ENCODE results near the gene YJU2. TPM values are rescaled to one million over a fixed set of nuclear protein-coding genes. Genes with fewer than 3 reads are reported as not detected.

YJU2 gene
- total RNA-seq, 1 experiment from 2014 or later, result 26.9 TPM

DNA sequence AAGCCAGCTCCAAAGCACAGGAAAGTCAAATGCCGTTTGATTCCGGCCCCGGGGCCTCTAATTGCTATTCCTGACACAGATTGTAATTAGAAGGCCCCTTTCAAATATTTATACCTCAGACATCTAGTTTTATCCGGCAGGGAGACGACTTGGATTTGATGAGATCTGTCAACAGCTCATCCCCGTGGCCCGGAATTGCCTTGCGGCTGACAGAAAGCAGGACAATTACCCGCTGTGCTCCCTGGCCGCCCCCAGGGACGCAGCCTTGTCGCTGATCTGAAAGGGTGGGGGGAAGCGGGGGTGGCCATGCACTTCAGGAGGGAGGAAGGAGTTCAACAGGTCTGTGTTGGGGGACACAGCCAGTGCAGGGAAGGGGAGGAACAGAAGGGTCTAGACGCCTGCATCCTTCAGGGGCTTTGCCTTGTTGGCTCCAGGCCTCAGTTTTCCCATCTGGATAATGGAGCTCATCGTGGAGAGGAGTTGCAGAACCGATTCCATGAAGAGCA is 30.4 kb downstream of the YJU2 start:
- H3K79me2 ChIP-seq (ENCODE audit: insufficient read depth, low read length), result no peaks in the 10 kb centered on the region
- no peak overlapping the region for H3K27ac ChIP-seq (ENCODE audit: low read depth, low read length)
- DNase-seq (ENCODE audit: low read depth, low spot score), result no peak
- no peaks in the 10 kb centered on the region for H3K9me3 ChIP-seq (ENCODE audit: control insufficient read depth in 1 of 2, insufficient read depth in 1 of 2, low read depth in 1 of 2, low read length in 2 of 2)
- ChIA-PET RAD21 (ENCODE audit: low non-redundant PET in 1 of 2, low total read pairs in 2 of 2, uncharacterized antibody in 2 of 2, unreplicated experiment in 2 of 2) (no interaction called here), POLR2A (no interaction called here), CTCF (interaction anchor here (1.5 kb wide), 1 partner anchor 10 kb away, joined by 10 read pairs; no protein-coding TSS in a partner anchor)
- H3K4me3 ChIP-seq (replicated peaks in 1 of 2; ENCODE audit: low read depth in 1 of 2, low read length in 2 of 2), result no peak overlapping the region
- TF ChIP-seq FOSL1 (IDR thresholded peaks at IDR 0.05; ENCODE audit: low read depth) (no peak), EZH2 (IDR thresholded peaks at IDR 0.05) (no peak), ELF1 (IDR thresholded peaks at IDR 0.05; ENCODE audit: borderline replicate concordance, low read depth) (no peak), TCF7L2 (IDR thresholded peaks at IDR 0.05; ENCODE audit: borderline replicate concordance, extremely low read depth, insufficient read depth, insufficient read length) (no peak), POLR2A (IDR thresholded peaks at IDR 0.05; ENCODE audit: borderline replicate concordance, extremely low read depth, insufficient read depth, insufficient read length) (no peak), SP1 (IDR thresholded peaks at IDR 0.05; ENCODE audit: low read depth) (no peak), SIN3A (IDR thresholded peaks at IDR 0.05; ENCODE audit: low read depth) (no peak)
- TF ChIP-seq, protein P1, sequence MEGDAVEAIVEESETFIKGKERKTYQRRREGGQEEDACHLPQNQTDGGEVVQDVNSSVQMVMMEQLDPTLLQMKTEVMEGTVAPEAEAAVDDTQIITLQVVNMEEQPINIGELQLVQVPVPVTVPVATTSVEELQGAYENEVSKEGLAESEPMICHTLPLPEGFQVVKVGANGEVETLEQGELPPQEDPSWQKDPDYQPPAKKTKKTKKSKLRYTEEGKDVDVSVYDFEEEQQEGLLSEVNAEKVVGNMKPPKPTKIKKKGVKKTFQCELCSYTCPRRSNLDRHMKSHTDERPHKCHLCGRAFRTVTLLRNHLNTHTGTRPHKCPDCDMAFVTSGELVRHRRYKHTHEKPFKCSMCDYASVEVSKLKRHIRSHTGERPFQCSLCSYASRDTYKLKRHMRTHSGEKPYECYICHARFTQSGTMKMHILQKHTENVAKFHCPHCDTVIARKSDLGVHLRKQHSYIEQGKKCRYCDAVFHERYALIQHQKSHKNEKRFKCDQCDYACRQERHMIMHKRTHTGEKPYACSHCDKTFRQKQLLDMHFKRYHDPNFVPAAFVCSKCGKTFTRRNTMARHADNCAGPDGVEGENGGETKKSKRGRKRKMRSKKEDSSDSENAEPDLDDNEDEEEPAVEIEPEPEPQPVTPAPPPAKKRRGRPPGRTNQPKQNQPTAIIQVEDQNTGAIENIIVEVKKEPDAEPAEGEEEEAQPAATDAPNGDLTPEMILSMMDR (IDR thresholded peaks at IDR 0.05 in 2 of 3, conservative IDR thresholded peaks at IDR 0.05 in 1 of 3; ENCODE audit: borderline replicate concordance in 1 of 3, insufficient read depth in 1 of 3, low read depth in 2 of 3, low read length in 2 of 3), result no peak
- no peak overlapping the region for H2AFZ ChIP-seq (ENCODE audit: low read depth, low read length, poor library complexity, severe bottlenecking)
- H3K27me3 ChIP-seq (ENCODE audit: insufficient read depth, low read length), result no peaks in the 10 kb centered on the region
- no peaks in the 10 kb centered on the region for H4K20me1 ChIP-seq (ENCODE audit: insufficient read depth)
- no TSS peak for BruUV-seq (replicated peaks)
- no peaks in the 10 kb centered on the region for H3K9me2 ChIP-seq (ENCODE audit: insufficient read depth)
- H3K4me1 ChIP-seq (ENCODE audit: control insufficient read depth in 1 of 2, insufficient read depth in 2 of 2, low read length in 2 of 2), result peaks cover 0 to 10% of the 10 kb centered on the region in 2 experiments; a peak in 2 of 4 replicates
- no peak overlapping the region for H3K9ac ChIP-seq (ENCODE audit: low read length)
- intact Hi-C loops (cut with micrococcal nuclease), result no loop called here
- no peaks in the 10 kb centered on the region for H3K36me3 ChIP-seq (ENCODE audit: control insufficient read depth in 1 of 2, insufficient read depth in 2 of 2, low read length in 2 of 2)
- H3K4me2 ChIP-seq (ENCODE audit: low read length), result no peak overlapping the region
- ATAC-seq, result no peak

- BruUV-seq (replicated peaks), result no TSS peak
- ChIA-PET RAD21 (ENCODE audit: low non-redundant PET in 1 of 2, low total read pairs in 2 of 2, uncharacterized antibody in 2 of 2, unreplicated experiment in 2 of 2) (no interaction called here), CTCF (interaction anchor here (1.5 kb wide), 1 partner anchor 11 kb away, joined by 10 read pairs; no protein-coding TSS in a partner anchor), POLR2A (no interaction called here)
- no peaks in the 10 kb centered on the region for H3K27me3 ChIP-seq (ENCODE audit: insufficient read depth, low read length)
- no peak for TF ChIP-seq SRF (IDR thresholded peaks at IDR 0.05; ENCODE audit: low read depth)
- TF ChIP-seq YY1 (IDR thresholded peaks at IDR 0.05; ENCODE audit: extremely low read depth, insufficient replicate concordance, low read depth, low read length), result no peak
- no peak for TF ChIP-seq ZNF274 (IDR thresholded peaks at IDR 0.05; ENCODE audit: low read depth, low read length)
- H4K20me1 ChIP-seq (ENCODE audit: insufficient read depth), result no peaks in the 10 kb centered on the region
- intact Hi-C loops (cut with micrococcal nuclease), result no loop called here
- no peak overlapping the region for H3K4me3 ChIP-seq (replicated peaks in 1 of 2; ENCODE audit: low read depth in 1 of 2, low read length in 2 of 2)
- H2AFZ ChIP-seq (ENCODE audit: low read depth, low read length, poor library complexity, severe bottlenecking), result no peak overlapping the region
- H3K4me2 ChIP-seq (ENCODE audit: low read length), result no peak overlapping the region
- ATAC-seq (no peak), DNase-seq (ENCODE audit: low read depth, low spot score) (no peak)
- no peaks in the 10 kb centered on the region for H3K9me3 ChIP-seq (ENCODE audit: control insufficient read depth in 1 of 2, insufficient read depth in 1 of 2, low read depth in 1 of 2, low read length in 2 of 2)
- H3K9me2 ChIP-seq (ENCODE audit: insufficient read depth), result no peaks in the 10 kb centered on the region
- H3K79me2 ChIP-seq (ENCODE audit: insufficient read depth, low read length), result no peaks in the 10 kb centered on the region
- no peak overlapping the region for H3K27ac ChIP-seq (ENCODE audit: low read depth, low read length)
- H3K9ac ChIP-seq (ENCODE audit: low read length), result no peak overlapping the region
- peaks cover 0 to 10% of the 10 kb centered on the region in 2 experiments; a peak in 2 of 4 replicates for H3K4me1 ChIP-seq (ENCODE audit: control insufficient read depth in 1 of 2, insufficient read depth in 2 of 2, low read length in 2 of 2)
- H3K36me3 ChIP-seq (ENCODE audit: control insufficient read depth in 1 of 2, insufficient read depth in 2 of 2, low read length in 2 of 2), result no peaks in the 10 kb centered on the region
Observed at GRCh38 chr19:4278010-4278409, 31.1 kb downstream of the YJU2 start.
